ENCODE results near the gene APOBR.
"Not testable (repeated sequence)": the region's sequence is repeated elsewhere in the genome, so short reads cannot be mapped to it uniquely, and the experiment has no call there.

The APOBR gene

GRCh38 chr16:28522792-28523191 lies 28.3 kb downstream of the APOBR start:
- no peak for TF ChIP-seq CTCF (IDR thresholded peaks at IDR 0.05; ENCODE audit: low read depth, low read length, missing control alignments)
- in situ Hi-C loops (cut with HindIII; ENCODE audit: low pct_ligation_motif_present, low sequenced_read_pairs) = no loop called here
- Histone ChIP-seq H3K27ac (no peak overlapping the region), H3K27me3 (replicated peaks) (no peaks in the 10 kb centered on the region), H3K4me3 (ENCODE audit: low read depth, low read length) (no peak overlapping the region), H3K36me3 (replicated peaks) (no peaks in the 10 kb centered on the region)
- DNase-seq = no peak

GRCh38 chr16:28524681-28525171 lies 30.3 kb downstream of the APOBR start:
- Histone ChIP-seq H3K36me3 (replicated peaks) (no peaks in the 10 kb centered on the region), H3K27ac (no peak overlapping the region), H3K4me3 (ENCODE audit: low read depth, low read length) (no peak overlapping the region), H3K27me3 (replicated peaks) (no peaks in the 10 kb centered on the region)
- in situ Hi-C loops (cut with HindIII; ENCODE audit: low pct_ligation_motif_present, low sequenced_read_pairs) = no loop called here
- DNase-seq = no peak
- no peak for TF ChIP-seq CTCF (IDR thresholded peaks at IDR 0.05; ENCODE audit: low read depth, low read length, missing control alignments)

DNA sequence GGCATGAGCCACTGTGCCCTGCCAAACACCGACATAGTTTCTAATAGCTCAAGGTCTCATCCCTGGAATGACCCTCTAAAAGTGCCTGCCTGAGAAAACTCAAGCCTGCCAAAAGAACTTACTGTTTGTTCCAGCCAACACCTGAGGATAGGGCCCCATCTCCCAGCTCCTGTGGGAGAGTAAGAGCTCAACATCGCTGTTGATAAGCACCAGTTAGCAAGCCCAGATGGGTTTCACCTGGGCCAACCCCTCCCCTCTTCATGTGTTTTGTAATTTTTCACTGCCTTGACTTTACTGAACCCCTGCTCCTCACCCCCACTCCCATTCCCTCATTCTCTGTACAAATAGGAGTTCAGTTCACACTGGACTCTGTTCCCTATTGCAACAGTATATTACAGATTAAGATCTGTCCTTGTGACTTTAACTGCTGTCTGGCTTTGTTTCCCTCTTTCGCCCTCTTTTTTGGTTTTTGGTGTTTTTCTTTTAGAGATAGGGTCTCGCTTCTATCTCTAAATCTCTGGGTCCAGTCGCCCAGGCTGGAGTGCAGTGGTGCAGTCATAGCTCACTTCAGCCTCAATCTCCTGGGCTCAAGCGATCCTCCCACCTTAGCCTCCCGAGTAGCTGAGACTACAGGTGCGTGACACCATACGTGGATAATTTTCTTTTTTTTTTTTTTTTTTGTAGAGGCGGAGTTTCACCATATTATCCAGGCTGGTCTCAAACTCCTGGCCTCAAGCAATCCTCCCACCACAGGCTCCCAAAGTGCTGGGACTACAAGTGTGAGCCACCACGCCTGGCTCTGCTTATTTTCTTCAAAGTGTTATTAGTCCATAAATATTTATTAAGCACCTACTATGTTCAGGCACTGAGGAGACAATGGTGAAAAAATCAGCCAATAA lies 32.0 kb downstream of the APOBR start:
- Histone ChIP-seq H3K36me3 (replicated peaks) (no peaks in the 10 kb centered on the region), H3K4me3 (ENCODE audit: low read depth, low read length) (no peak overlapping the region), H3K27me3 (replicated peaks) (no peaks in the 10 kb centered on the region), H3K27ac (no peak overlapping the region)
- in situ Hi-C loops (cut with HindIII; ENCODE audit: low pct_ligation_motif_present, low sequenced_read_pairs) = no loop called here
- no peak for TF ChIP-seq CTCF (IDR thresholded peaks at IDR 0.05; ENCODE audit: low read depth, low read length, missing control alignments)
- no peak for DNase-seq

GRCh38 chr16:28527100-28527785 lies 32.8 kb downstream of the APOBR start:
- H3K27ac ChIP-seq; DNase-seq; H3K27me3 ChIP-seq (replicated peaks); in situ Hi-C loops (cut with HindIII; ENCODE audit: low pct_ligation_motif_present, low sequenced_read_pairs); H3K36me3 ChIP-seq (replicated peaks); H3K4me3 ChIP-seq (ENCODE audit: low read depth, low read length): not testable (repeated sequence)

DNA sequence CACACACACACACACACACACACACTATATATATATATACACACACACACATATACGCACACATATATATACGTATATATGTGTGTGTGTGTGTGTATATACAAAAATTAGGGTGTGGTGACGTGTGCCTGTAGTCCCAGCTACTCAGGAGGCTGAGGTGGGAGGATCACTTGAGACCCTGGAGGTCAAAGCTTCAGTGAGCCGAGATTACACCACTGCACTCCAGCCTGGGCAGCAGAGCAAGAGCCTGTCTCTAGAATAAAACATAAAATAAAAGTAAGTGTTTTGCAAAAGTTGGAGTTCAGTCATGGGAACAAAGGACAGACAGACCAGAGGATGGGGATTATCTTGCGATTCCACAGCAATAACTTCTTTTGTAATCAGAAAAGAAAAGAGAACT lies 33.5 kb downstream of the APOBR start:
- H3K27ac ChIP-seq = no peak overlapping the region
- H3K4me3 ChIP-seq (ENCODE audit: low read depth, low read length) = no peak overlapping the region
- H3K27me3 ChIP-seq (replicated peaks) = no peaks in the 10 kb centered on the region
- no peak for DNase-seq
- in situ Hi-C loops (cut with HindIII; ENCODE audit: low pct_ligation_motif_present, low sequenced_read_pairs) = no loop called here
- no peaks in the 10 kb centered on the region for H3K36me3 ChIP-seq (replicated peaks)
- no peak for TF ChIP-seq CTCF (IDR thresholded peaks at IDR 0.05; ENCODE audit: low read depth, low read length, missing control alignments)

GRCh38 chr16:28528463-28528867 lies 34.0 kb downstream of the APOBR start:
- TF ChIP-seq CTCF (IDR thresholded peaks at IDR 0.05; ENCODE audit: low read depth, low read length, missing control alignments) = no peak
- Histone ChIP-seq H3K27ac (no peak overlapping the region), H3K4me3 (ENCODE audit: low read depth, low read length) (no peak overlapping the region), H3K27me3 (replicated peaks) (no peaks in the 10 kb centered on the region), H3K36me3 (replicated peaks) (no peaks in the 10 kb centered on the region)
- in situ Hi-C loops (cut with HindIII; ENCODE audit: low pct_ligation_motif_present, low sequenced_read_pairs) = no loop called here
- DNase-seq = no peak

Data from brain microvascular endothelial cell (primary cell).